Smooth muscle cell (in vitro differentiated cells): ENCODE results near the gene MYH6. TPM values are rescaled to one million over a fixed set of nuclear protein-coding genes. Genes with fewer than 3 reads are reported as not detected.
"Not testable (repeated sequence)": the region's sequence is repeated elsewhere in the genome, so short reads cannot be mapped to it uniquely, and the experiment has no call there.

Experiments used
- DNase-seq: peaks from one replicate; lab custom pipeline; 2025; ENCODE audit not compliant: unreplicated experiment; lab: John Stamatoyannopoulos, UW
- H2AFZ ChIP-seq: fragments of 200-600 bp; sonication (generic); 2 replicates; pipeline ENCODE4 v1.6.0; 2016; ENCODE audit warnings: antibody characterized with exemption, low read depth, mild to moderate bottlenecking
- H3F3A ChIP-seq: fragments of 200-600 bp; sonication (generic); 2 replicates; pipeline ENCODE4 v1.6.0; 2017; ENCODE audit warnings: antibody characterized with exemption, low read depth
- H3K27ac ChIP-seq: fragments of 200-600 bp; sonication (generic); 2 replicates; pipeline ENCODE4 v1.5.1; 2016; ENCODE audit warnings: low read depth, mild to moderate bottlenecking
- H3K27me3 ChIP-seq: fragments of 200-600 bp; sonication (generic); 2 replicates; pipeline ENCODE4 v1.6.1; 2016; ENCODE audit warnings: low read depth, mild to moderate bottlenecking
- H3K36me3 ChIP-seq: fragments of 200-600 bp; sonication (generic); 2 replicates; pipeline ENCODE4 v1.5.1; 2016; ENCODE audit warnings: low read depth
- H3K4me1 ChIP-seq: fragments of 200-600 bp; sonication (generic); 2 replicates; pipeline ENCODE4 v1.5.1; 2016; ENCODE audit warnings: low read depth
- H3K4me2 ChIP-seq: fragments of 200-600 bp; sonication (generic); 2 replicates; pipeline ENCODE4 v1.6.0; 2016; ENCODE audit warnings: mild to moderate bottlenecking
- H3K4me3 ChIP-seq: fragments of 200-600 bp; sonication (generic); 2 replicates; pipeline ENCODE4 v1.5.1; 2016; ENCODE audit warnings: mild to moderate bottlenecking
- H3K79me2 ChIP-seq: fragments of 200-600 bp; sonication (generic); 2 replicates; pipeline ENCODE4 v1.6.0; 2016; ENCODE audit warnings: low read depth, mild to moderate bottlenecking
- H3K9ac ChIP-seq: fragments of 200-600 bp; sonication (generic); 2 replicates; pipeline ENCODE4 v1.6.0; 2016; ENCODE audit warnings: low read depth
- H3K9me3 ChIP-seq: fragments of 200-600 bp; sonication (generic); replicated peaks from 2 replicates; pipeline ENCODE4 v1.5.1; 2016; ENCODE audit warnings: low read depth
- H4K20me1 ChIP-seq: fragments of 200-600 bp; sonication (generic); 2 replicates; pipeline ENCODE4 v1.6.0; 2016; ENCODE audit warnings: low read depth
- WGBS: methylation state at CpG from one replicate; pipeline ENCODE4 v1.1.7; 2016; ENCODE audit warnings: low lambda C conversion rate; 5-methylcytosine and 5-hydroxymethylcytosine counted together
- polyA plus RNA-seq: library from polyadenylated mRNA; unstranded; fragments of >200 nt; fragmentation: Nextera tagmentation; extraction: Ambion mirVana; gene quantifications from 2 replicates; pipeline ENCODE4 v1.2.1, GENCODE V29; 2016
- total RNA-seq: library from RNA; depleted of rRNA; stranded (reverse); fragments of >200 nt; gene quantifications from 2 replicates; pipeline ENCODE4 v1.2.3, GENCODE V29; 2014
- TF ChIP-seq, protein P1 (sequence below): fragments of 200-600 bp; sonication (generic); IDR thresholded peaks from 2 replicates; pipeline ENCODE4 v1.5.1; 2017; ENCODE audit warnings: borderline replicate concordance, mild to moderate bottlenecking, antibody characterized with exemption; ENCODE audit not compliant: insufficient read depth, poor library complexity, severe bottlenecking

MYH6 gene
- total and polyA plus RNA-seq, 2 experiments from 2014 or later, result 0.23 TPM; not detected in 1

DNA sequence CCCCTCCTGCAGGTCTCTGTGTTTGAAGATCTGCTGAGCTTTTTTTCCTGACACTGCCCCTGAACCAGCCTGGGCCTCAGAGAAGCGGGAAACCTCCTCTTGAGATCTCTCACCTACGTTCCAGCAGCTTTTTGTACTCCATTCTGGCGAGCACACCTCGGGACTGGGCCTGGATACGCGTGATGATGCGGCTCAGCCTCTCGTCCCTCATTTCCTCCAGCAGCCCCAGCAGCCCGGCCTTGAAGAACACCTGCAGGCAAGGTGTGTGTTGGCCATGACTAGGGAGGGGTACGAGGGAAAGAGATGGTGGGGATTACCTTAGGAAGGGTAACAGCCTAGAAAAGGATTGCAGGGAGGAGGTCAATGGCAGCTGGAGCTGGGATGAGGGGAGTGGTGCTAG is 17.1 kb upstream of the MYH6 start:
- Histone ChIP-seq H3K27me3 (no peaks in the 10 kb centered on the region), H3K27ac (no peak overlapping the region), H3K9me3 (no peaks in the 10 kb centered on the region), H3K4me2 (no peak overlapping the region), H3K4me1 (no peaks in the 10 kb centered on the region), H4K20me1 (no peaks in the 10 kb centered on the region), H2AFZ (no peak overlapping the region), H3F3A (no peaks in the 10 kb centered on the region), H3K4me3 (no peak overlapping the region), H3K79me2 (no peaks in the 10 kb centered on the region), H3K9ac (no peak overlapping the region), H3K36me3 (no peaks in the 10 kb centered on the region)
- TF ChIP-seq, protein P1, sequence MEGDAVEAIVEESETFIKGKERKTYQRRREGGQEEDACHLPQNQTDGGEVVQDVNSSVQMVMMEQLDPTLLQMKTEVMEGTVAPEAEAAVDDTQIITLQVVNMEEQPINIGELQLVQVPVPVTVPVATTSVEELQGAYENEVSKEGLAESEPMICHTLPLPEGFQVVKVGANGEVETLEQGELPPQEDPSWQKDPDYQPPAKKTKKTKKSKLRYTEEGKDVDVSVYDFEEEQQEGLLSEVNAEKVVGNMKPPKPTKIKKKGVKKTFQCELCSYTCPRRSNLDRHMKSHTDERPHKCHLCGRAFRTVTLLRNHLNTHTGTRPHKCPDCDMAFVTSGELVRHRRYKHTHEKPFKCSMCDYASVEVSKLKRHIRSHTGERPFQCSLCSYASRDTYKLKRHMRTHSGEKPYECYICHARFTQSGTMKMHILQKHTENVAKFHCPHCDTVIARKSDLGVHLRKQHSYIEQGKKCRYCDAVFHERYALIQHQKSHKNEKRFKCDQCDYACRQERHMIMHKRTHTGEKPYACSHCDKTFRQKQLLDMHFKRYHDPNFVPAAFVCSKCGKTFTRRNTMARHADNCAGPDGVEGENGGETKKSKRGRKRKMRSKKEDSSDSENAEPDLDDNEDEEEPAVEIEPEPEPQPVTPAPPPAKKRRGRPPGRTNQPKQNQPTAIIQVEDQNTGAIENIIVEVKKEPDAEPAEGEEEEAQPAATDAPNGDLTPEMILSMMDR, result no peak
- WGBS, result 82% methylated on average over 10 of the region's 10 CpGs
- DNase-seq, result no peak

DNA sequence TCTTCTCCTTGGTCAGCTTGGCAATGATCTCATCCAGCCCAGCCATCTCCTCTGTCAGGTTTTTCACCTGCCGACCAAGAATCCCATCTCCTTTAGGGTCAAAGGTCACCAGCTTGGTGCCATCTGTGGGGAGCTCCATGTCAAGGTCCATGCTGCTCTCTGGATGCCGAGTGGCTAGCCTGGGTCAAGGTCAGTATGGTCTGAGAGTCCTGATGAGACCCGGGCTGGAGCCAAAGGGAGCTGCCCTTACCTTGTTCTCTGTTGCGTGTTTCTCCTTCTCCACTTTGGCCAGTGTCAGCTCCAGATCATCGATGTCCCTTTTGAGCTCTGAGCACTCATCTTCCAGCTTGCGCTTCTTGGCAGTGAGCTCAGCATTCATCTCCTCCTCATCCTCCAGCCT is 15.6 kb upstream of the MYH6 start:
- H3K9ac ChIP-seq, result no peak overlapping the region
- H3K9me3 ChIP-seq, result no peaks in the 10 kb centered on the region
- no peaks in the 10 kb centered on the region for H3K4me1 ChIP-seq
- no peaks in the 10 kb centered on the region for H3K36me3 ChIP-seq
- 88% methylated on average over 6 of the region's 6 CpGs for WGBS
- no peaks in the 10 kb centered on the region for H3K27me3 ChIP-seq
- H2AFZ ChIP-seq, result no peak overlapping the region
- no peaks in the 10 kb centered on the region for H4K20me1 ChIP-seq
- TF ChIP-seq, protein P1, result no peak
- no peaks in the 10 kb centered on the region for H3K79me2 ChIP-seq
- DNase-seq, result no peak
- H3K4me3 ChIP-seq, result no peak overlapping the region
- no peak overlapping the region for H3K4me2 ChIP-seq
- H3F3A ChIP-seq, result no peaks in the 10 kb centered on the region
- no peak overlapping the region for H3K27ac ChIP-seq

DNA sequence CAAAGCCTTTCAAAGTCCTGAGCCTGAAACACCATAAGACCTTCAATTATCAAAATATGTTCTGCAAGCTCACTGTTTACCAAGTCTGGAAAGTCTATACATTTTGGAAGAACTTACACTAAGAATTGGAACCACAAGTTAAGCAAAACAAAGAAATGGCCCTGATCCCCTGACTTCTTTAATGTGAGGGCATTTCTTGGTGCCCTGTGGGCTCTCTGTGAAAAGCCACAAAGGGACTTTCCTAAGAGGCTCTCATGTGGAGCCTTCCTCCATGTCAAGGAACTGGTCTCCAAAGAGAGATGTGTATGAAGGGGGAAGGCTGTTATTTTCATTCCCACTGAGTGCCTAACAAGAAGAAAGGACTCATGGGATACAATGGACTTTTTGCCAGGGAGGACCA is 13.5 kb upstream of the MYH6 start:
- no peaks in the 10 kb centered on the region for H3K36me3 ChIP-seq
- no peak overlapping the region for H3K4me3 ChIP-seq
- no peaks in the 10 kb centered on the region for H3K9me3 ChIP-seq
- TF ChIP-seq, protein P1, result no peak
- H4K20me1 ChIP-seq, result no peaks in the 10 kb centered on the region
- no peaks in the 10 kb centered on the region for H3K27me3 ChIP-seq
- H2AFZ ChIP-seq, result no peak overlapping the region
- DNase-seq, result no peak
- no peak overlapping the region for H3K27ac ChIP-seq
- no peak overlapping the region for H3K9ac ChIP-seq
- no peak overlapping the region for H3K4me2 ChIP-seq
- H3K79me2 ChIP-seq, result no peaks in the 10 kb centered on the region
- no peaks in the 10 kb centered on the region for H3F3A ChIP-seq
- no peaks in the 10 kb centered on the region for H3K4me1 ChIP-seq

DNA sequence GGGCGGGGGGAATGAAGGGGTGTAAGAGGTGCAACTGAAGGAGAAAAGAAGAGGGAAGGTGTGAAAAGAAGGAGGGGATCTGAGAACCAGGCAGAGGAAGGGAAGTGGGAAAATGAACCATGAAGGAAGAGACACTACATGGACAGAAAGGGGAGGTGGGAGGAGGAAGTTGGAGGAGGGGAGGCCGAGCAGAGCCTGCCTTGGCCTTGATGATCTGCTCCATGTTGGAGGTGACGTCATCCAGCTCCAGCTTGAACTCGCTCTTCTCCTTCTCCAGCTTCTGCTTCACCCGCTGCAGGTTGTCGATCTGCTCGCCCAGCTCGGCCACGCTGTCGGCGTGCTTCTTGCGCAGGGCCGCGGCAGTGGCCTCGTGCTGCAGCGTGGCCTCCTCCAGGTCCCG is 11.6 kb upstream of the MYH6 start:
- not testable (repeated sequence) for H4K20me1 ChIP-seq, H3K27ac ChIP-seq, H3K4me3 ChIP-seq, H3K27me3 ChIP-seq, H3K4me1 ChIP-seq, H3F3A ChIP-seq, H3K9ac ChIP-seq, H2AFZ ChIP-seq, H3K4me2 ChIP-seq, H3K36me3 ChIP-seq, H3K9me3 ChIP-seq, DNase-seq, H3K79me2 ChIP-seq
- WGBS, result 88% methylated on average over 1 of the region's 17 CpGs
